ENCODE measurements around the gene MYO10.

DNA sequence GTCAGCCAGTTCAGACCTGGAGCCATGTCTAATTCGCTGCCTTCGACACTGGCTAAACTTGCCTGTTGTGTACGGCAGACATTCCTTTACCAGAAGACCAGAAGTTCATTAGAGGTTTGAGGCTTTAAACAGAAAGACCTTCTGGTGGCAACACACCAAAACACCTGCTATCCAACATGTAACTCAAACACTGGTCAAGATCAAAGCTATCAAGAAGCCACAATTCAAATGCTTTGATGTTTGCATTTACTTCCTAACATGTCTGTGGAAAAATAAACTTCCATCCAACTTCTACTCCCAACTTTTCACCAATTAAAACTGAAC, 228.3 kb downstream of the MYO10 start:
- TF ChIP-seq POLR2A (IDR thresholded peaks at IDR 0.05; ENCODE audit: low read depth, low read length) (no peak), TAF1 (IDR thresholded peaks at IDR 0.05; ENCODE audit: low read depth, low read length) (no peak), POLR2AphosphoS5 (IDR thresholded peaks at IDR 0.05; ENCODE audit: low read depth, low read length) (no peak), SPI1 (IDR thresholded peaks at IDR 0.05; ENCODE audit: low read depth, low read length) (no peak), PAX5 (IDR thresholded peaks at IDR 0.05; ENCODE audit: insufficient read depth, low read length, severe bottlenecking) (no peak), POU2F2 (IDR thresholded peaks at IDR 0.05; ENCODE audit: low read depth, low read length) (no peak)
